ENCODE data around the gene UBE2O. TPM values are rescaled to one million over a fixed set of nuclear protein-coding genes. Genes with fewer than 3 reads are reported as not detected.

Gene UBE2O
- total and polyA plus RNA-seq, 2 experiments from 2014 or later: 30.4 to 79.4 TPM

- H2AFZ ChIP-seq: no peak overlapping the region
Observed at GRCh38 chr17:76459674-76460073, 6.7 kb upstream of the UBE2O start.

GRCh38 chr17:76458580-76459490 is 5.9 kb upstream of the UBE2O start:
- no peaks in the 10 kb centered on the region for H3K36me3 Mint-ChIP-seq (ENCODE audit: low read depth)
- H3K27me3 Mint-ChIP-seq (ENCODE audit: insufficient read depth, low read depth, poor library complexity): peaks cover 13% of the 10 kb centered on the region
- no peaks in the 10 kb centered on the region for H3K9me2 ChIP-seq (ENCODE audit: insufficient read depth)
- H3K4me3 Mint-ChIP-seq: no peak overlapping the region
- peak overlapping the region; percentile 69 for H2AFZ ChIP-seq
- DNase-seq (ENCODE audit: low spot score): peak; percentile 94
- no peaks in the 10 kb centered on the region for H3K79me2 ChIP-seq (replicated peaks; ENCODE audit: insufficient read depth)
- 0 out of 2 replicates have a peak overlapping the region, but pooled peaks have one; percentile 56 for H3K27ac Mint-ChIP-seq
- no peaks in the 10 kb centered on the region for H3K9me3 Mint-ChIP-seq
- no peak overlapping the region for H3K4me3 ChIP-seq
- no peak overlapping the region; the same call in 1 of the 2 replicates for H3K27ac ChIP-seq (ENCODE audit: low read depth)
- no peaks in the 10 kb centered on the region for H3K36me3 ChIP-seq (ENCODE audit: insufficient read depth)
- H3K4me1 ChIP-seq (ENCODE audit: insufficient read depth): peaks cover 15% of the 10 kb centered on the region
- peaks cover 19% of the 10 kb centered on the region; the same call in 2 of the 3 replicates for H3K4me1 Mint-ChIP-seq
- H3K27me3 ChIP-seq (ENCODE audit: insufficient read depth): no peaks in the 10 kb centered on the region
- peak; percentile 93 for ATAC-seq
- peaks cover 8% of the 10 kb centered on the region; the same call in 1 of the 2 replicates for H3F3A ChIP-seq (replicated peaks; ENCODE audit: low read depth)
- H4K20me1 ChIP-seq (replicated peaks; ENCODE audit: insufficient read depth): no peaks in the 10 kb centered on the region
- H3K4me2 ChIP-seq: no peak overlapping the region
- no peak for TF ChIP-seq ZNF114 (CRISPR knock-in tag; IDR thresholded peaks at IDR 0.05)
- TF ChIP-seq CTCF (conservative IDR thresholded peaks at IDR 0.05; ENCODE audit: low read depth in 2 of 2): peak; percentile 68 to 88
- peak; percentile 40; the same call in 1 of the 2 replicates for TF ChIP-seq ZNF462 (CRISPR knock-in tag; IDR thresholded peaks at IDR 0.05)

More at GRCh38 chr17:76459674-76460073, 6.7 kb upstream of the UBE2O start:
- ATAC-seq (no peak), DNase-seq (ENCODE audit: low spot score) (no peak)
- Mint-ChIP-seq H3K4me1 (peaks cover 19% of the 10 kb centered on the region; the same call in 2 of the 3 replicates), H3K27ac (peak overlapping the region; percentile 75; the same call in 1 of the 2 replicates), H3K36me3 (ENCODE audit: low read depth) (no peaks in the 10 kb centered on the region), H3K9me3 (no peaks in the 10 kb centered on the region), H3K4me3 (no peak overlapping the region), H3K27me3 (ENCODE audit: insufficient read depth, low read depth, poor library complexity) (peaks cover 8% of the 10 kb centered on the region)
- Histone ChIP-seq H3K36me3 (ENCODE audit: insufficient read depth) (no peaks in the 10 kb centered on the region), H3K79me2 (replicated peaks; ENCODE audit: insufficient read depth) (no peaks in the 10 kb centered on the region), H3F3A (replicated peaks; ENCODE audit: low read depth) (0 out of 2 replicates have a peak, but pooled peaks cover 6% of the 10 kb centered on the region), H3K4me2 (no peak overlapping the region), H3K27me3 (ENCODE audit: insufficient read depth) (no peaks in the 10 kb centered on the region), H3K4me3 (no peak overlapping the region), H4K20me1 (replicated peaks; ENCODE audit: insufficient read depth) (no peaks in the 10 kb centered on the region), H3K9me2 (ENCODE audit: insufficient read depth) (no peaks in the 10 kb centered on the region), H3K4me1 (ENCODE audit: insufficient read depth) (peaks cover 15% of the 10 kb centered on the region), H3K27ac (ENCODE audit: low read depth) (no peak overlapping the region)
- TF ChIP-seq NANOG (IDR thresholded peaks at IDR 0.05; ENCODE audit: borderline replicate concordance) (no peak), STAT1 (IDR thresholded peaks at IDR 0.05; ENCODE audit: unreplicated experiment) (no peak), CTCF (conservative IDR thresholded peaks at IDR 0.05; ENCODE audit: low read depth in 2 of 2) (no peak), CREB1 (CRISPR knock-in tag; IDR thresholded peaks at IDR 0.05; ENCODE audit: low read depth) (no peak), ZNF331 (CRISPR knock-in tag; IDR thresholded peaks at IDR 0.05; ENCODE audit: low read depth) (no peak), JUNB (IDR thresholded peaks at IDR 0.05; ENCODE audit: unreplicated experiment) (no peak), EZH2 (IDR thresholded peaks at IDR 0.05; ENCODE audit: low read depth, unreplicated experiment) (no peak)

Data from GM23338 (cell line).